ENCODE data around the gene CCDC30.
"Not testable (repeated sequence)": the region's sequence is repeated elsewhere in the genome, so short reads cannot be mapped to it uniquely, and the experiment has no call there.

Gene CCDC30

GRCh38 chr1:42511581-42512155 lies 48.6 kb downstream of the CCDC30 start:
- H3K9me3 ChIP-seq; H3K4me1 ChIP-seq; H3K4me3 ChIP-seq; H3K36me3 ChIP-seq (replicated peaks); H3K27me3 ChIP-seq (ENCODE audit: low read depth); in situ Hi-C loops (cut with MboI; ENCODE audit: low sequenced_read_pairs): not testable (repeated sequence)
- DNase-seq (ENCODE audit: low spot score in 2 of 2), result peak in 1 of 2 experiments; percentile 30

GRCh38 chr1:42518908-42519307 lies 55.8 kb downstream of the CCDC30 start:
- H3K4me3 ChIP-seq, result no peak overlapping the region
- in situ Hi-C loops (cut with MboI; ENCODE audit: low sequenced_read_pairs), result no loop called here
- peaks cover 9% of the 10 kb centered on the region; the same call in 1 of the 2 replicates for H3K9me3 ChIP-seq
- no peaks in the 10 kb centered on the region for H3K36me3 ChIP-seq (replicated peaks)
- H3K4me1 ChIP-seq, result no peaks in the 10 kb centered on the region
- no peaks in the 10 kb centered on the region for H3K27me3 ChIP-seq (ENCODE audit: low read depth)
- no peak for DNase-seq (ENCODE audit: low spot score in 2 of 2)

DNA sequence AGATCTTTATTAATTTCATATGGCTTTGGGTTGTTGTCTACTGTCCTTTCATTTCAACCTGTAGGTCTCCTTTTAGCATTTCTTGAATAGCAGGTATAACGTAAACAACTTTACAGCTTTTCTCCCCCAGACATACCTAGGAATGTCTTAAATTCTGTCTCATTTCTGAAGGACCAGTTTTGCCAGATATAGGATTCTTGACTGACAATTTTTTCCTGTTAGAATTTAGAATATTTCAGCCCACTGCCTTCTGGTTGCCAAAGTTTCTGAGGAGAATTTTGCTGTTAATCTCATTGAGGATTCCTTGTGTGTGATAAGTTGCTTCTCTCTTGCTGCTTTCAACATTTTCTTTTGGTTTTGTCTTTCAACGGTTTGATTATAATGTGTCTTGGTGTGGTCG lies 60.1 kb downstream of the CCDC30 start:
- H3K9me3 ChIP-seq, result peaks cover 9% of the 10 kb centered on the region; the same call in 1 of the 2 replicates
- H3K27me3 ChIP-seq (ENCODE audit: low read depth), result no peaks in the 10 kb centered on the region
- in situ Hi-C loops (cut with MboI; ENCODE audit: low sequenced_read_pairs), result no loop called here
- H3K4me1 ChIP-seq, result no peaks in the 10 kb centered on the region
- H3K36me3 ChIP-seq (replicated peaks), result no peaks in the 10 kb centered on the region
- no peak overlapping the region for H3K4me3 ChIP-seq
- no peak for DNase-seq (ENCODE audit: low spot score in 2 of 2)

DNA sequence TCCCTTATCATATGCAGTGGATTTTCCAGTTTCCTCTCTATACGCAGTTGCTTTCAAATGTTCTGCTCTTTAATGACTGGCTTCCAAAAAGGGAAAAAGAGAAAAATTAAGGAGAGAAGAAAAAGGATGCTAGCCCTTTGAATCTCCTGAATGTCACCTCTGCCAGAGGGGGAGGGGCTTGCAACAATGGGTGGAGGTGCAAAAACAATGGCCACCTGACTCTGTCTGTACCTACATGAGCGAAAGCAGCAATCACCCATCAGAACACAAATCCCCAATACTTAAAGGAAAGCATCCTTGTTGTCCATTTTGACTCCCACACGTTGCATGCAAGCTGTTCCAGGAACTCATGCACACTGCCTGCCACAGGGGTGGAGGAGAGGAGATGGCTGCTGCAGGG lies 61.2 kb downstream of the CCDC30 start:
- in situ Hi-C loops (cut with MboI; ENCODE audit: low sequenced_read_pairs), result no loop called here
- H3K9me3 ChIP-seq, result peaks cover under 1% of the 10 kb centered on the region; the same call in 1 of the 2 replicates

GRCh38 chr1:42529724-42530181 lies 66.7 kb downstream of the CCDC30 start:
- in situ Hi-C loops (cut with MboI; ENCODE audit: low sequenced_read_pairs), result no loop called here
- no peaks in the 10 kb centered on the region for H3K9me3 ChIP-seq
- H3K4me3 ChIP-seq, result no peak overlapping the region
- no peaks in the 10 kb centered on the region for H3K36me3 ChIP-seq (replicated peaks)
- no peaks in the 10 kb centered on the region; the same call in 1 of the 2 replicates for H3K27me3 ChIP-seq (ENCODE audit: low read depth)
- no peaks in the 10 kb centered on the region for H3K4me1 ChIP-seq
- no peak for DNase-seq (ENCODE audit: low spot score in 2 of 2)

More for the DNA sequence above, 61.2 kb downstream of the CCDC30 start:
- H3K36me3 ChIP-seq (replicated peaks), result no peaks in the 10 kb centered on the region
- no peaks in the 10 kb centered on the region for H3K27me3 ChIP-seq (ENCODE audit: low read depth)
- H3K4me3 ChIP-seq, result no peak overlapping the region
- H3K4me1 ChIP-seq, result no peaks in the 10 kb centered on the region
- no peak for DNase-seq (ENCODE audit: low spot score in 2 of 2)

DNA sequence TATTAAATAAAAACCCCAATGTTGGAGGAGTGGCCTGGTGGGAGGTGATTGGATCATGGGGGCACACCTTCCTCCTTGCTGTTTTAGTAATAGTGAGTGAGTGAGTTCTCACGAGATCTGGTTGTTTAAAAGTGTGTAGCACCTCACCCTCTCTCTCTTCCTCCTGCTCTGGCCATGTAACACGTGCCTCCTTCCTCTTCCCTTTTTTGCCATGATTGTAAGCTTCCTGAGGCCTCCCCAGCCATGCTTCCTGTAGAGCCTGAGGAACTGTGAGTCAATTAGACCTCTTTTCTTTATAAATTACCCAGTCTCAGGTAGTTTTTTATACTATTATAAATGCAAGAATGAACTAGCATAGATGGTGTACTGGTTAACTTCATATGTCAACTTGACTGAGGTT lies 68.0 kb downstream of the CCDC30 start:
- Histone ChIP-seq H3K36me3 (replicated peaks) (no peaks in the 10 kb centered on the region), H3K4me1 (no peaks in the 10 kb centered on the region), H3K27me3 (ENCODE audit: low read depth) (no peaks in the 10 kb centered on the region; the same call in 1 of the 2 replicates), H3K4me3 (no peak overlapping the region), H3K9me3 (no peaks in the 10 kb centered on the region)
- in situ Hi-C loops (cut with MboI; ENCODE audit: low sequenced_read_pairs), result no loop called here
- no peak for DNase-seq (ENCODE audit: low spot score in 2 of 2)

- in situ Hi-C loops (cut with MboI; ENCODE audit: low sequenced_read_pairs), result no loop called here
- DNase-seq (ENCODE audit: low spot score in 2 of 2), result no peak
- Histone ChIP-seq H3K4me1 (no peaks in the 10 kb centered on the region), H3K27me3 (ENCODE audit: low read depth) (no peaks in the 10 kb centered on the region; the same call in 1 of the 2 replicates), H3K4me3 (no peak overlapping the region), H3K9me3 (no peaks in the 10 kb centered on the region), H3K36me3 (replicated peaks) (no peaks in the 10 kb centered on the region)
Observed at GRCh38 chr1:42533101-42533863, 70.2 kb downstream of the CCDC30 start.

DNA sequence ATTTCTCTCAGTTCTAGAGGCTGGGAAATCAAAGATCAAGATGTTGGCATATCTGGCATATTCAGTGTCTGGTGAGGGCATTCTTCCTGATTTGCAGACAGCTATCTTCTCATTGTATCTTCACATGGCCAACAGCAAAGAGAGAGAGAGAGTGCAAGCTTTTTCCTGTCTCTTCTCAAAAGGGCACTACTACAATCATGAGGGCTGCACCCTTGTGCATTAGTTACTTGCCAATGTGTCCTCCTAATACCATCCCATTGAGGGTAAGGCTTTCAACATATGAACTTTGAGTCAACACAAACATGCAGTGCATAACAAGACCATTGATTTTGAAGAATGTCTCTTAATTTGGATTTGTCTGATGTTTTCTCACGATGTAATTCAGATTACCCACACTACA lies 78.0 kb downstream of the CCDC30 start:
- in situ Hi-C loops (cut with MboI; ENCODE audit: low sequenced_read_pairs), result no loop called here
- no peaks in the 10 kb centered on the region for H3K27me3 ChIP-seq (ENCODE audit: low read depth)
- DNase-seq (ENCODE audit: low spot score in 2 of 2), result no peak
- no peak overlapping the region for H3K4me3 ChIP-seq
- no peaks in the 10 kb centered on the region for H3K36me3 ChIP-seq (replicated peaks)
- H3K4me1 ChIP-seq, result no peaks in the 10 kb centered on the region
- H3K9me3 ChIP-seq, result no peaks in the 10 kb centered on the region

DNA sequence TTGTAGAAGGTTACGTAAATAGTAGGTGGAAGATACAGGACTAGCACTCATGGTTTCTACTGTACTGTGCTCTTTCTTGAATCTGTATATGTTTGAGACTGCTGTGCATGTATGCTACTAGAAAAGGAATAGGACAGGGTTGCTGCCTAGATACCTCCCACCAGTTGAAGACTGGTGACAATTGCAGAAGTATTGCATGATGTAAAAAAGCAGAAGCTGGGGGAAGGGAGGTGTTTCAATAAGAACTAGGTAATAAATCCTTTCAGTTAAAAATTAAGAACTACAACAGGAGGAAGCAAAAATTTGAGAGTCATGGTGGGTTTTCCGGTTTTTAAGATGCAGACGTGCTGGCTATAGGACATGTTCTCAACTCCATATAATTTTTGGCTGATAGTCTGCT lies 88.1 kb downstream of the CCDC30 start:
- no peaks in the 10 kb centered on the region for H3K36me3 ChIP-seq (replicated peaks)
- H3K4me1 ChIP-seq, result no peaks in the 10 kb centered on the region
- peaks cover 3% of the 10 kb centered on the region; the same call in 1 of the 2 replicates for H3K27me3 ChIP-seq (ENCODE audit: low read depth)
- H3K9me3 ChIP-seq, result no peaks in the 10 kb centered on the region
- in situ Hi-C loops (cut with MboI; ENCODE audit: low sequenced_read_pairs), result no loop called here
- no peak for DNase-seq (ENCODE audit: low spot score in 2 of 2)
- no peak overlapping the region for H3K4me3 ChIP-seq

DNA sequence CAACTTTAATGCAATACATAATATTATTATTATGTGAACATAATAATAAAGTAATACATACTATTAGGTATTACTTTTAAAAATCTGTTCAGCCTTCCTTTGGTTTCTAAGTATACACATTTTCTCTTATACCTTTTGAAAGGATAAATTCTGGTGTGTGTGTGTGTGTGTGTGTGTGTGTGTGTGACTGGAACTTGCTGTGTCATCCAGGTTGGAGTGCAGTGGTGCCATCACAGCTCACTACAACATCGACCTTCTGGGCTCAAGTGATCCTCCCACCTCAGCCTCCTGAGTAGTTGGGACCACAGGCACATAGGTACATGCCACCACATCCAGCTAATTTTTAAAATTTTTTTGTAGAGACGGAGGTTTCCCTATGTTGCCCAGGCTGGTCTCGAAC lies 88.5 kb downstream of the CCDC30 start:
- Histone ChIP-seq H3K9me3 (no peaks in the 10 kb centered on the region), H3K36me3 (replicated peaks) (no peaks in the 10 kb centered on the region), H3K27me3 (ENCODE audit: low read depth) (peaks cover 3% of the 10 kb centered on the region; the same call in 1 of the 2 replicates), H3K4me3 (no peak overlapping the region), H3K4me1 (no peaks in the 10 kb centered on the region)
- no peak for DNase-seq (ENCODE audit: low spot score in 2 of 2)
- in situ Hi-C loops (cut with MboI; ENCODE audit: low sequenced_read_pairs), result no loop called here

- no peak for DNase-seq (ENCODE audit: low spot score in 2 of 2)
- Histone ChIP-seq H3K9me3 (no peaks in the 10 kb centered on the region), H3K4me3 (no peak overlapping the region), H3K36me3 (replicated peaks) (no peaks in the 10 kb centered on the region), H3K4me1 (no peaks in the 10 kb centered on the region), H3K27me3 (ENCODE audit: low read depth) (peaks cover 3% of the 10 kb centered on the region; the same call in 1 of the 2 replicates)
- in situ Hi-C loops (cut with MboI; ENCODE audit: low sequenced_read_pairs), result no loop called here
Observed at GRCh38 chr1:42552636-42553035, 89.5 kb downstream of the CCDC30 start.

- in situ Hi-C loops (cut with MboI; ENCODE audit: low sequenced_read_pairs), result no loop called here
- Histone ChIP-seq H3K4me1 (no peaks in the 10 kb centered on the region), H3K36me3 (replicated peaks) (no peaks in the 10 kb centered on the region), H3K9me3 (no peaks in the 10 kb centered on the region), H3K27me3 (ENCODE audit: low read depth) (no peaks in the 10 kb centered on the region), H3K4me3 (no peak overlapping the region)
- no peak for DNase-seq (ENCODE audit: low spot score in 2 of 2)
Observed at GRCh38 chr1:42557230-42557851, 94.3 kb downstream of the CCDC30 start.

DNA sequence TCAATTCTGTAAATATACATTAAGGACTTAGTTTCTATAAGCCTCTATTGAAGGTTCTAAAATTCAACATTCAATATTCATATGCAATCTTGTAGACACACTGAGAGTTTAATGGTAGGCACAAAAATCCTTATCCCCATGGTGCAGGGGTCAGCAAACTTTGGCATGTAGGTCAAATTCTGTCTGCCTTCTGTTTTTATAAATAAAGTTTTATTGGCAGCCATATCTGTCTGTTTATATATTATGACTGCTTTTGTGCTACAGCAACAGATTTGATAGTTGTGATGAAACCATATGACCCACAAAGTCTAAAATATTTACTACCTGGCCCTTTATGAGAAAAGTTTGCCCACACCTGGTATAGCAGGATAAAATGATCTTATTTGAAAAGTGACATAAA lies 104.0 kb downstream of the CCDC30 start:
- no peaks in the 10 kb centered on the region for H3K36me3 ChIP-seq (replicated peaks)
- in situ Hi-C loops (cut with MboI; ENCODE audit: low sequenced_read_pairs), result loop anchor here (10.0 kb wide), 1 partner anchor 178 kb away; the partner anchor contains the start of gene CLDN19
- peaks cover 3% of the 10 kb centered on the region; the same call in 1 of the 2 replicates for H3K27me3 ChIP-seq (ENCODE audit: low read depth)
- no peak overlapping the region for H3K4me3 ChIP-seq
- no peaks in the 10 kb centered on the region for H3K4me1 ChIP-seq
- no peak for DNase-seq (ENCODE audit: low spot score in 2 of 2)
- no peaks in the 10 kb centered on the region for H3K9me3 ChIP-seq

- DNase-seq (ENCODE audit: low spot score in 2 of 2), result no peak
- Histone ChIP-seq H3K27me3 (ENCODE audit: low read depth) (0 out of 2 replicates have a peak, but pooled peaks cover 3% of the 10 kb centered on the region), H3K4me1 (no peaks in the 10 kb centered on the region), H3K36me3 (replicated peaks) (no peaks in the 10 kb centered on the region), H3K4me3 (no peak overlapping the region), H3K9me3 (no peaks in the 10 kb centered on the region)
- in situ Hi-C loops (cut with MboI; ENCODE audit: low sequenced_read_pairs), result loop anchor here (25.0 kb wide), 1 partner anchor 485 kb away; no protein-coding TSS in a partner anchor
Observed at GRCh38 chr1:42576935-42577334, 113.8 kb downstream of the CCDC30 start.
